ENCODE measurements around the gene DENND2C.

Gene DENND2C

DNA sequence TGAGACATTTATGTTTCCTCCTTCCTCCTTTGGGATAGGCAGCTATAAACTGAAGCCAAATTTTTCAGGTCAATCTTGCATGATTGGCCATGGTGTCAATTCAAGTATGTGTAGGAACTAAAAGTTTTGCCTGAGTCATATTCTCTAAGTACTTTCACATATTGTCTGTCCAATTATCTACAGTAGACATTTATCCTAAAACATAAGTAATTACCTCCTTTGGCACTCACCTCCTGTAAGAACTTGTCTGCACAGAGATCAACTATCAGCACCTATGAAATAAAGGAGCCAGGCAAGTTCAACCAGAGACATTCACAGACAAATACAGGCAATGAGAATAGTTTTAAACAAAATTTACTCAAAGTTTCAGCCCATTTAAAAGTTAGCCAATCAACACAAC, 74.2 kb downstream of the DENND2C start:
- no peak overlapping the region for H3K4me3 ChIP-seq (ENCODE audit: low read length)
- H3K9me3 ChIP-seq (replicated peaks; ENCODE audit: insufficient read depth, low read length) = no peaks in the 10 kb centered on the region
- H3K36me3 ChIP-seq (replicated peaks; ENCODE audit: insufficient read depth, low read length) = no peaks in the 10 kb centered on the region
- H3K4me1 ChIP-seq (ENCODE audit: low read length) = no peaks in the 10 kb centered on the region
- no peaks in the 10 kb centered on the region for H3K27me3 ChIP-seq (replicated peaks; ENCODE audit: insufficient read depth, low read length)
- H3K9ac ChIP-seq (ENCODE audit: low read length) = no peak overlapping the region
- H3K4me2 ChIP-seq (ENCODE audit: low read depth, low read length) = no peak overlapping the region
- no peaks in the 10 kb centered on the region for H3K79me2 ChIP-seq (ENCODE audit: low read length)
- H2AFZ ChIP-seq (ENCODE audit: low read length) = no peak overlapping the region
- H3K27ac ChIP-seq (ENCODE audit: low read length) = no peak overlapping the region
- no peak for TF ChIP-seq EZH2phosphoT487 (IDR thresholded peaks at IDR 0.05; ENCODE audit: low read length)
- no peak for TF ChIP-seq EZH2 (optimal IDR thresholded peaks at IDR 0.05; ENCODE audit: low read depth, low read length)
- TF ChIP-seq, protein P1, sequence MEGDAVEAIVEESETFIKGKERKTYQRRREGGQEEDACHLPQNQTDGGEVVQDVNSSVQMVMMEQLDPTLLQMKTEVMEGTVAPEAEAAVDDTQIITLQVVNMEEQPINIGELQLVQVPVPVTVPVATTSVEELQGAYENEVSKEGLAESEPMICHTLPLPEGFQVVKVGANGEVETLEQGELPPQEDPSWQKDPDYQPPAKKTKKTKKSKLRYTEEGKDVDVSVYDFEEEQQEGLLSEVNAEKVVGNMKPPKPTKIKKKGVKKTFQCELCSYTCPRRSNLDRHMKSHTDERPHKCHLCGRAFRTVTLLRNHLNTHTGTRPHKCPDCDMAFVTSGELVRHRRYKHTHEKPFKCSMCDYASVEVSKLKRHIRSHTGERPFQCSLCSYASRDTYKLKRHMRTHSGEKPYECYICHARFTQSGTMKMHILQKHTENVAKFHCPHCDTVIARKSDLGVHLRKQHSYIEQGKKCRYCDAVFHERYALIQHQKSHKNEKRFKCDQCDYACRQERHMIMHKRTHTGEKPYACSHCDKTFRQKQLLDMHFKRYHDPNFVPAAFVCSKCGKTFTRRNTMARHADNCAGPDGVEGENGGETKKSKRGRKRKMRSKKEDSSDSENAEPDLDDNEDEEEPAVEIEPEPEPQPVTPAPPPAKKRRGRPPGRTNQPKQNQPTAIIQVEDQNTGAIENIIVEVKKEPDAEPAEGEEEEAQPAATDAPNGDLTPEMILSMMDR (IDR thresholded peaks at IDR 0.05; ENCODE audit: low read length) = no peak
- DNase-seq = no peak
- H3K9me2 ChIP-seq (replicated peaks; ENCODE audit: insufficient read depth, low read length) = no peaks in the 10 kb centered on the region
- H4K20me1 ChIP-seq (ENCODE audit: insufficient read depth, low read length) = no peaks in the 10 kb centered on the region
- no peaks in the 10 kb centered on the region for H3F3A ChIP-seq (ENCODE audit: insufficient read depth, low read length)

DNA sequence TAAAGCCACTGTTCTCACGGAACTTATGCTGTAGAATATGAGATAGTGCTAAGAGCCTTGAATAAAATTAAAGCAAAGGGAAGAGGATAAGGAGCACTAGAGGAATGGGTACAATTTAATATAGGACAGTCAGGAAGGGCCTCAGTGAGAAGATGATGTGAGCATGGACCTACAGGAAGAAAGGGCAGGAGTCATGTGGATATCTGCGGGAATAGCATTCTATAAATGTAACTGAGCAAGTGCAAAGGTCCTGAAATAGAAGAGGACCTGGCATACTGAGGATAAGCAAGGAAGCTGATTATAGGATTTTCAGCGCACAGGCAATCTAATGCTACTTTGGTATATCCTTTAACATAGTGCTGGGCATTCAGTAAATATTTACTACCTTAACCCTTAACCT, 75.8 kb downstream of the DENND2C start:
- no peaks in the 10 kb centered on the region for H3K4me1 ChIP-seq (ENCODE audit: low read length)
- TF ChIP-seq, protein P1 (IDR thresholded peaks at IDR 0.05; ENCODE audit: low read length) = no peak
- TF ChIP-seq EZH2 (optimal IDR thresholded peaks at IDR 0.05; ENCODE audit: low read depth, low read length) (no peak), EZH2phosphoT487 (IDR thresholded peaks at IDR 0.05; ENCODE audit: low read length) (no peak)
- no peak for DNase-seq
- no peak overlapping the region for H2AFZ ChIP-seq (ENCODE audit: low read length)
- no peaks in the 10 kb centered on the region for H3K27me3 ChIP-seq (replicated peaks; ENCODE audit: insufficient read depth, low read length)
- no peak overlapping the region for H3K9ac ChIP-seq (ENCODE audit: low read length)
- no peaks in the 10 kb centered on the region for H3K36me3 ChIP-seq (replicated peaks; ENCODE audit: insufficient read depth, low read length)
- H4K20me1 ChIP-seq (ENCODE audit: insufficient read depth, low read length) = no peaks in the 10 kb centered on the region
- H3K9me2 ChIP-seq (replicated peaks; ENCODE audit: insufficient read depth, low read length) = no peaks in the 10 kb centered on the region
- no peaks in the 10 kb centered on the region for H3K9me3 ChIP-seq (replicated peaks; ENCODE audit: insufficient read depth, low read length)
- H3F3A ChIP-seq (ENCODE audit: insufficient read depth, low read length) = no peaks in the 10 kb centered on the region
- no peak overlapping the region for H3K27ac ChIP-seq (ENCODE audit: low read length)
- no peak overlapping the region for H3K4me2 ChIP-seq (ENCODE audit: low read depth, low read length)
- H3K4me3 ChIP-seq (ENCODE audit: low read length) = no peak overlapping the region
- no peaks in the 10 kb centered on the region for H3K79me2 ChIP-seq (ENCODE audit: low read length)

GRCh38 chr1:114589122-114589521, 80.7 kb downstream of the DENND2C start:
- H3K4me2 ChIP-seq (ENCODE audit: low read depth, low read length) = no peak overlapping the region
- no peaks in the 10 kb centered on the region for H3K27me3 ChIP-seq (replicated peaks; ENCODE audit: insufficient read depth, low read length)
- no peaks in the 10 kb centered on the region for H3F3A ChIP-seq (ENCODE audit: insufficient read depth, low read length)
- H3K4me3 ChIP-seq (ENCODE audit: low read length) = no peak overlapping the region
- no peak overlapping the region for H3K27ac ChIP-seq (ENCODE audit: low read length)
- no peaks in the 10 kb centered on the region; the same call in 1 of the 2 replicates for H3K36me3 ChIP-seq (replicated peaks; ENCODE audit: insufficient read depth, low read length)
- H3K9me3 ChIP-seq (replicated peaks; ENCODE audit: insufficient read depth, low read length) = no peaks in the 10 kb centered on the region
- H3K9ac ChIP-seq (ENCODE audit: low read length) = no peak overlapping the region
- no peaks in the 10 kb centered on the region for H3K4me1 ChIP-seq (ENCODE audit: low read length)
- H4K20me1 ChIP-seq (ENCODE audit: insufficient read depth, low read length) = no peaks in the 10 kb centered on the region
- no peaks in the 10 kb centered on the region for H3K9me2 ChIP-seq (replicated peaks; ENCODE audit: insufficient read depth, low read length)
- H3K79me2 ChIP-seq (ENCODE audit: low read length) = no peaks in the 10 kb centered on the region
- TF ChIP-seq EZH2phosphoT487 (IDR thresholded peaks at IDR 0.05; ENCODE audit: low read length) (no peak), EZH2 (optimal IDR thresholded peaks at IDR 0.05; ENCODE audit: low read depth, low read length) (no peak)
- TF ChIP-seq, protein P1 (IDR thresholded peaks at IDR 0.05; ENCODE audit: low read length) = no peak
- H2AFZ ChIP-seq (ENCODE audit: low read length) = no peak overlapping the region
- no peak for DNase-seq

Measured in MM.1S (cell line).